Stimulated activated CD4-positive, alpha-beta T cell treated with anti-CD3 and anti-CD28 coated beads, TNF-alpha, amount 100 ng/mL, for 1 hour (primary cell): ENCODE results near the gene EPN1.

ENCODE experiments used
- DNase-seq, 3 donors: peaks; one replicate each; pipeline ENCODE4 v3.0.0-alpha.2; 2020; ENCODE audit warnings: low read depth in 3 of 3, low spot score in 1 of 3

EPN1 gene

DNA sequence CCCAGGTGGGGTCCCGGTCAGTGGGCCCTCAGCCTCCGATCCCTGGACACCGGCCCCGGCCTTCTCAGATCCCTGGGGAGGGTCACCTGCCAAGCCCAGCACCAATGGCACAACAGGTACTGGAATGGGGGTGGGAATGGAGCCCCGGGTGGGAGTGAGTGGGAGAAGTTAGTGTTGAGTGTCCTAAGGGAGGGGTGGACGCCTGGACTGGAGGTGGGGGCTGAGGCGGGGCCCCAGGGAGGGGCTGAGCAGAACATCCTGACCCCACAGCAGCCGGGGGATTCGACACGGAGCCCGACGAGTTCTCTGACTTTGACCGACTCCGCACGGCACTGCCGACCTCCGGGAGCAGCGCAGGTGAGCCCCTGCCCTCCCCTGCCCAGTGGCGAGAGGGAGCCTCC, 17.7 kb downstream of the EPN1 start:
- no peak for DNase-seq

DNA sequence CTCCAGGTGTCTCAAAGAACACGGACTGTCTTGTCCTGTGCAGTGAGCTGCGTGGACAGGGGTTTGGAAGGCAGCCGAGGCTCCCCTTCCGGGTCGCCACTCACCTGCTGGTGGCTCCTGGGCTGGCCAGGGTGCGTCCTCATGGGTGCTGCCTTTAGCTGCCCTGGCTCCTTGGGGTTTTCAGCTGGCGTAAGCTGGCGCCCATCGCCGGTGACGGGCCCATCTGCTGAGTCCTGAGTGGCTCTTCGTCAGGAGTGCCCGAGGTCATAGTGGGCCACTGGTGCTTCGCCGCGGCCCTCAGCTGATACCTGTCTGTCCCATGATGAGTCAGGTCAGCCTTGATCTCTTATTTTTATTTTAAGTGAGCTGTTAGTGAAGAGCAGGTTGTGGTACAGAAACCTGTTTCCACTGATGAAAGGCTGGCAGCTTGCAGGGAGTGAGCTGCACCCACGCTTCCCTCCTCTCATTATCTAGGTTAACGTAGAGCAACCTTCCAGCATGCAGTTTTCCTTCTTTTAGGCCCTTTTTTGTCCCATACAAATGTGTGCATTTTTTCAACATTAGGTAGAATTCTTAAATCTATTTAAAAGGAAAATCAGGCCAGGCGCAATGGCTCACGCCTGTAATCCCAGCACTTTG, 18.4 kb downstream of the EPN1 start:
- DNase-seq, result no peak

- DNase-seq, result no peak
Observed at GRCh38 chr19:55694241-55694655, 19.2 kb downstream of the EPN1 start.

GRCh38 chr19:55694656-55695491, 19.8 kb downstream of the EPN1 start:
- DNase-seq, result no peak

DNA sequence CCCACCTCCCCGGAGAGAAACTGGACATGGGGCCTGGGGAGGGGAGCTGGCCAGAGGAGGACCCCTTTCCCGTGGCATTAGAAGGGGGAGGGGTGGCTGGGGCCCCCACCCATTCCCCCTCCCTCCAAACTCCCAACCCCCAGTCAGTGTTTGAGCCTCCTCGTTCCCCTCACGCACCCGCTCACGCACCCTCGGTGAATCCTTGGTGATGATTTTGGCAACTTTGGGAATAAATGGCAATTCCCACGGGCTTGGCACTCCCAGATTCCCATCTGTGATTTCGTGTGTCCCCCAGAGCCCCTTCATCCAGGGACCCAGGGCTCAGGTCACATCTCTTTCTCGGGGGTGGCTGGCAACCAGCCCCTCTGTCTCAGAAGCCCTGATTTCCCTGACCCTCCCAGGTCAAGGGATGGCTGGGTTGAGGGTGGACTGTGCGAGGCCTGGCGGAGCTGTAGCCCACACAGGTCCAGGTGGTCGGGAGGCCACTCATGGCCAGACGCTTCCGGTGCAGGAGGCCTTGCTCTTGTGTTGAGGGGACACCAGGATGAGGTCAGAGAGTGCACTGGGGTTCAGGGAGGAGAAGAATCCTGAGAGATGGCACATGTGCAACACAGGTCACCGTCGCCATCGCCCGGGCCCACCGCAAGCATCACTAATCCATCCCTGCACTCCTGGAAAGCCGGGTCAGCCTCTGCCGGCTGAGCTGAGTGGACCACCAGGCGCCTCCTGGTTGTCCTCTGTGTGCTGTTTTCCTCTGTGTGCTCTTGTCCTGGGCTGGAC, 20.7 kb downstream of the EPN1 start:
- no peak for DNase-seq

DNA sequence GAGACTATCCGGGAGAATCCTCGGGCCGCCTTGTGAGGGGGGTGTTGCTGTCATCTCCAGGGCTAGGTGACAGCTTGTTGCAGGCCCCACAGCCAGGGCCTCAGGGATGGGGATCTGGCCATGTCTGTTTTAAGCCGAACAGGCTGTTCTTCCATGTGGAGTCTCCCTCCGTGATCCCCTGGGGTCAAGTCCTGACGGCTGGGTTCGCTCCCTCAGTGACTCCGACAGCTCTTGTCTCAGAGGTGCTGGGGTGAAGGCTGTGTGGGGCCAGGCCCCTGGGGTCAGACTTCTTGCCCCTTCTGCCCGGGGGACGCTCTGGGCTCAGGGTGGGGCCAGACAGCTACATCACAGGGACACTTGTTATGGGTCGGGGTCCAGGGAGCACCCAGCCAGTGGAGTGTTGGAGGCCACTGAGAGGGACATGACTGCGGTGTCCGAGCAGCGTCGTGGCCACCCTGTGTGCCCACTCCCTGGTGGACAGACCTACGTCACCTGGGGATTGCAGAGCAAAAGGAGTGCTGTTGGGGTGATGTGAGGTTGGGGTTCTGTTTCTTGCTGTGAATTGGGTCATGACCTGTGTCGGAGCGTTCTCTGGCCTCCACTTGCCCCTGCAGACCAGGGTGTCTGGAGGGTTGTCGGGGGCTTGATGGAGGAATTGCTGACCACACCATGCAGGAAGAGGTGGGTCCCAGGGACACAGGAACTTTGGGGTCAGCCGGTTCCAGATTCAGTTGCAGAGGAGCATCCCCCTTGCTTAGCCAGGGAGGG, 21.5 kb downstream of the EPN1 start:
- DNase-seq, result no peak

- DNase-seq, result no peak
Observed at GRCh38 chr19:55697069-55697440, 22.0 kb downstream of the EPN1 start.

DNA sequence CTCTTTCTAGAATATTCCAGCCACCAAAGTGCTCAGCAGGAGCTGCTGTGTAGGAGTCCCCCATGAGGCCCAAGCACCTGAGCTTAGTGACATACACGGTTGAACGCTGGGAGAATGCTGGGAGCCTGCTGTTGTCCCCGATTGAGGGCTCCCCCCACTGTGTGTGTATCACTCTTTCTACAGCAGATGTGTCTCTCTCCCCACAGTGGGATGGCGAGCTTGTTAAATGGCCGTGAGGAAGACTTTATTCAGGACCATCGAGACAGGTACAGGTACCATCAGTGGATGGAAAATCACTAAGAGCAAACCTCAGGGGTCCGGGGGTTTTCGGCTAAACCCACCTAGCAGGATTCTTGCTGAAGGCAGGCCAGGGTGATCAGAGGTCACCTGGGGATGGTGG, 22.7 kb downstream of the EPN1 start:
- DNase-seq, result no peak

DNA sequence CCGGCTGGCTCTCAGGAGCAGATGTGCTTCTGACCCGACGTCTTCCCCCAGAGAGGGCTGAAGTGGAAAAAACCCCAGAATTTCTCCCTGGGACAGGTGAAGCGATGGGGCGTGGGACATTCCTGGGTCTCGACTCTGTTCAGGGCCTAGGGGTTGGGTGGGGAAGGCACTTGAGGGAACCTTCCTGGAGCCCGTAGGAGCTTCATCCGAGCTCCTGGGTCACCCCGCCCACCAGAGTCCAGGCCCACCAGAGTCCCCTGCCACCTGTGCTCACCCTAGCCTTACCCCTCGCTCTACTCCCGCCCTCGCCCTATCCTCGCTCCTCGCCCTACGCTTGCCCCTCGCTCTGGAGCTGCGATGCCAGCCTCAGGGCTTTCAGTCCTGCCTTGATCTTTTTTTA, 23.2 kb downstream of the EPN1 start:
- DNase-seq, result no peak

DNA sequence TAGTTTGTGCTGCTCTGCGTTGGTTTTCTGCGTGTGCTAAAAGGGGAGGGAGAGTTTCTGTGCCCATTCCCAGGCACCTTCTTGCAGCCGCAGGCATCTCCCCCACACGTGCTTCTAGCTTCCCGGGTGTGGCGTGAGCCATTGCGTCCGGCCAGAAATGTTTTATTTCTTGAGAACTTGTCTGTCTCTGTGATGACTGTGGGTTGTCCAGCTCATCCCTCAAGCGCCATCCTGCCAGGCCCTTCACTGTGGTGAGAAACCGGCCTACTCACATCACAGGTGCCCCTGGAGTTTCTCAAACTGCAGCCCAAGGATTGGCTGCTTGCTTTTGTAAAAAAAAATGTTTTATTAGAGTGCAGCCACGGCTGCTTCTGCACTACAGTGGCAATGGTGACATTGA, 24.2 kb downstream of the EPN1 start:
- DNase-seq, result no peak

GRCh38 chr19:55700813-55701212, 25.8 kb downstream of the EPN1 start:
- DNase-seq, result no peak

- no peak for DNase-seq
Observed at GRCh38 chr19:55702131-55702627, 27.2 kb downstream of the EPN1 start.

- DNase-seq, result peak in 1 of 3 donors; percentile 43
Observed at GRCh38 chr19:55703790-55704215, 28.8 kb downstream of the EPN1 start.

GRCh38 chr19:55704494-55705245, 29.6 kb downstream of the EPN1 start:
- DNase-seq, result no peak

GRCh38 chr19:55705972-55706371, 30.9 kb downstream of the EPN1 start:
- no peak for DNase-seq

DNA sequence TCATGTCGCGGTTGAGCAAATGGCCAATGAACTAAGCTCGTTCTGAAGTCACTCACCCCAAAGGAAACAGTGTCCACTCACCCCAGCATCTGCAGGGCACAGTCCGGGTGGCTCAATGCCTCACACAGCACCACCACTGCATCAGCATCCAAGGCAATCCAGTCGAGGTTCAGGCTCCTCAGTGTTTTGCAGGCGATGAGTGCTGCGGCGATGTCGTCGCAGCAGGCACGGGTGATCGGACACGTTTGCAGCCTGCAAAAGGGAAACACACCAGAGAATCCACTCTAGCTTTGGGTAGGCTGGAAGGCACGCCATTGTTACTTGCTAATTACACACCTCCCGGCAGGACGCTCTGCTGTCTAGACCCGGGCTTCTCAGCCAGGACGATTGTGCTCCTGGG, 36.7 kb downstream of the EPN1 start:
- no peak for DNase-seq

GRCh38 chr19:55712804-55713631, 38.0 kb downstream of the EPN1 start:
- DNase-seq, result no peak

- no peak for DNase-seq
Observed at GRCh38 chr19:55716531-55716930, 41.5 kb downstream of the EPN1 start.

GRCh38 chr19:55717251-55717650, 42.2 kb downstream of the EPN1 start:
- DNase-seq, result no peak
